ENCODE data around the gene PAH. TPM values are rescaled to one million over a fixed set of nuclear protein-coding genes. Genes with fewer than 3 reads are reported as not detected.

Gene PAH
- total and polyA plus RNA-seq, 2 of the 4 experiments (the other 2 are of a cell fraction), result not detected

Other genes starting within 250 kb of the PAH start
- gene ASCL1, start 40.4 kb upstream of the PAH start, total RNA-seq (2012; rRNA removed), result not detected in 2 replicates
- not detected in 2 replicates for gene ASCL1, start 40.4 kb upstream of the PAH start, polyA plus RNA-seq (2012; rRNA removed)

Data from IMR-90 (cell line).